ENCODE measurements around the gene EMID1.

The EMID1 gene

GRCh38 chr22:29205594-29206371 is at the start of gene EMID1:
Gene EMID1 (plus strand): TSS chr22:29205896. CDS start chr22:29206039, 143 bp downstream.
- peak; percentile 44 for DNase-seq (ENCODE audit: low spot score)

GRCh38 chr22:29155966-29156365 is 49.7 kb upstream of the EMID1 start:
- no peak for DNase-seq (ENCODE audit: low spot score)

- DNase-seq (ENCODE audit: low spot score): no peak
Observed at GRCh38 chr22:29156507-29156906, 49.2 kb upstream of the EMID1 start.

GRCh38 chr22:29157759-29158535 is 47.7 kb upstream of the EMID1 start:
- DNase-seq (ENCODE audit: low spot score): no peak

- no peak for DNase-seq (ENCODE audit: low spot score)
Observed at GRCh38 chr22:29158546-29158945, 47.1 kb upstream of the EMID1 start.

GRCh38 chr22:29163808-29164207 is 41.9 kb upstream of the EMID1 start:
- no peak for DNase-seq (ENCODE audit: low spot score)

- no peak for DNase-seq (ENCODE audit: low spot score)
Observed at GRCh38 chr22:29165321-29166060, 40.2 kb upstream of the EMID1 start.

GRCh38 chr22:29166180-29166579 is 39.5 kb upstream of the EMID1 start:
- DNase-seq (ENCODE audit: low spot score): no peak

GRCh38 chr22:29167032-29167911 is 38.4 kb upstream of the EMID1 start:
- no peak for DNase-seq (ENCODE audit: low spot score)

GRCh38 chr22:29171721-29172120 is 34.0 kb upstream of the EMID1 start:
- no peak for DNase-seq (ENCODE audit: low spot score)

- DNase-seq (ENCODE audit: low spot score): no peak
Observed at GRCh38 chr22:29172216-29172615, 33.5 kb upstream of the EMID1 start.

- DNase-seq (ENCODE audit: low spot score): no peak
Observed at GRCh38 chr22:29175312-29175835, 30.3 kb upstream of the EMID1 start.

- no peak for DNase-seq (ENCODE audit: low spot score)
Observed at GRCh38 chr22:29183971-29184848, 21.5 kb upstream of the EMID1 start.

GRCh38 chr22:29184849-29185490 is 20.7 kb upstream of the EMID1 start:
- no peak for DNase-seq (ENCODE audit: low spot score)

- no peak for DNase-seq (ENCODE audit: low spot score)
Observed at GRCh38 chr22:29186302-29186701, 19.4 kb upstream of the EMID1 start.

GRCh38 chr22:29187831-29188230 is 17.9 kb upstream of the EMID1 start:
- DNase-seq (ENCODE audit: low spot score): no peak

- no peak for DNase-seq (ENCODE audit: low spot score)
Observed at GRCh38 chr22:29190051-29190450, 15.6 kb upstream of the EMID1 start.

- DNase-seq (ENCODE audit: low spot score): no peak
Observed at GRCh38 chr22:29190918-29191317, 14.8 kb upstream of the EMID1 start.

- DNase-seq (ENCODE audit: low spot score): no peak
Observed at GRCh38 chr22:29193021-29193420, 12.7 kb upstream of the EMID1 start.

- DNase-seq (ENCODE audit: low spot score): no peak
Observed at GRCh38 chr22:29194184-29194583, 11.5 kb upstream of the EMID1 start.
